ENCODE results near the gene TPST2. TPM values are rescaled to one million over a fixed set of nuclear protein-coding genes. Genes with fewer than 3 reads are reported as not detected.

Gene TPST2
- total RNA-seq, 1 experiment from 2014 or later = 11.8 TPM

- Mint-ChIP-seq H3K27me3 (ENCODE audit: unreplicated experiment) (no peaks in the 10 kb centered on the region), H3K36me3 (ENCODE audit: insufficient read depth, unreplicated experiment) (peaks cover 7% of the 10 kb centered on the region), H3K27ac (ENCODE audit: unreplicated experiment) (no peak overlapping the region), H3K9me3 (ENCODE audit: low read depth, unreplicated experiment) (no peaks in the 10 kb centered on the region), H3K4me1 (ENCODE audit: low read depth, unreplicated experiment) (no peaks in the 10 kb centered on the region), H3K4me3 (ENCODE audit: low read depth, unreplicated experiment) (no peak overlapping the region)
- CTCF ChIA-PET = no interaction called here
- no TSS peak for BruUV-seq (replicated peaks)
- TF ChIP-seq, protein P1, sequence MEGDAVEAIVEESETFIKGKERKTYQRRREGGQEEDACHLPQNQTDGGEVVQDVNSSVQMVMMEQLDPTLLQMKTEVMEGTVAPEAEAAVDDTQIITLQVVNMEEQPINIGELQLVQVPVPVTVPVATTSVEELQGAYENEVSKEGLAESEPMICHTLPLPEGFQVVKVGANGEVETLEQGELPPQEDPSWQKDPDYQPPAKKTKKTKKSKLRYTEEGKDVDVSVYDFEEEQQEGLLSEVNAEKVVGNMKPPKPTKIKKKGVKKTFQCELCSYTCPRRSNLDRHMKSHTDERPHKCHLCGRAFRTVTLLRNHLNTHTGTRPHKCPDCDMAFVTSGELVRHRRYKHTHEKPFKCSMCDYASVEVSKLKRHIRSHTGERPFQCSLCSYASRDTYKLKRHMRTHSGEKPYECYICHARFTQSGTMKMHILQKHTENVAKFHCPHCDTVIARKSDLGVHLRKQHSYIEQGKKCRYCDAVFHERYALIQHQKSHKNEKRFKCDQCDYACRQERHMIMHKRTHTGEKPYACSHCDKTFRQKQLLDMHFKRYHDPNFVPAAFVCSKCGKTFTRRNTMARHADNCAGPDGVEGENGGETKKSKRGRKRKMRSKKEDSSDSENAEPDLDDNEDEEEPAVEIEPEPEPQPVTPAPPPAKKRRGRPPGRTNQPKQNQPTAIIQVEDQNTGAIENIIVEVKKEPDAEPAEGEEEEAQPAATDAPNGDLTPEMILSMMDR (IDR thresholded peaks at IDR 0.05; ENCODE audit: unreplicated experiment) = no peak
- intact Hi-C loops (cut with micrococcal nuclease; ENCODE audit: unreplicated experiment) = no loop called here
- DNase-seq = no peak
Measured at GRCh38 chr22:26522592-26522991, 67.3 kb downstream of the TPST2 start.

DNA sequence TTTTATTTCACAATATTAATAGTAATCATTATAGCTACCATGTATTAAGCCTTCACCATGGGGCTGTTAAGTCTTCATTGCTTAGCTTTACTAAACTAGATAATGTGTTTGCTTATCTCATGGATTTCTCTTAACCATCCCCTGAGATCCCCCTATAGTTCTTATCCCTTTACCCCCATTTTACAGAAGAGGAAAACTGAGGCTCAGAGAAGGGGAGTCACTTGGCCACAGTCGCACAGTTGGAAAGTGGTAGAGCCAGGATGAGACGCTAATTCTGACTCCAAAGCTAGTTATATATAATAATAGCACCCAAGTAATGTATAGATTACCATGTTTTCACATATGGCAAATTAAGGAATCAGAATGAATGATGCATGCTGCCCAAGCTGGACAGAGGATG, 67.9 kb downstream of the TPST2 start:
- CTCF ChIA-PET = no interaction called here
- no peak overlapping the region for H3K4me3 Mint-ChIP-seq (ENCODE audit: low read depth, unreplicated experiment)
- no peaks in the 10 kb centered on the region for H3K27me3 Mint-ChIP-seq (ENCODE audit: unreplicated experiment)
- no peak overlapping the region for H3K27ac Mint-ChIP-seq (ENCODE audit: unreplicated experiment)
- intact Hi-C loops (cut with micrococcal nuclease; ENCODE audit: unreplicated experiment) = no loop called here
- no TSS peak for BruUV-seq (replicated peaks)
- no peaks in the 10 kb centered on the region for H3K9me3 Mint-ChIP-seq (ENCODE audit: low read depth, unreplicated experiment)
- DNase-seq = no peak
- H3K36me3 Mint-ChIP-seq (ENCODE audit: insufficient read depth, unreplicated experiment) = peaks cover 7% of the 10 kb centered on the region
- TF ChIP-seq, protein P1 (IDR thresholded peaks at IDR 0.05; ENCODE audit: unreplicated experiment) = no peak
- no peaks in the 10 kb centered on the region for H3K4me1 Mint-ChIP-seq (ENCODE audit: low read depth, unreplicated experiment)

DNA sequence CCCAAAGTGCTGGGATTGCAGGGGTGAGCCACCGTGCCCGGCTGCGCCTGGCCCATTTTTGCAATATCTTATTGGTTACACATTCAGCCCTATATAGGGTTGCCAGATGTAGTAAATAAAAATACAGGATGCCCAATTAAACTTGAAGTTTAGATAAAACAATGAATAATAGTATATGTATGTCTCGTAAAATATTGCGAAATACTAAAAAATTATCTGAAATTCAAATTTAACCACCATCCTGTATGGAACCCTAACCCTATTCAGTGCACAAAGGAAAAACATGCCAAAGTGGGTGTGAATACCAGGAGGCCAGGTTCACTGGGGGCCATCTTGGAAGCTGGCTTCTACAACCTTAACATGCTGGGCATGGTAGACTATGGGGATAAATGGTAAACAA, 72.5 kb downstream of the TPST2 start:
- CTCF ChIA-PET = no interaction called here
- intact Hi-C loops (cut with micrococcal nuclease; ENCODE audit: unreplicated experiment) = no loop called here
- TF ChIP-seq, protein P1 (IDR thresholded peaks at IDR 0.05; ENCODE audit: unreplicated experiment) = no peak
- H3K4me1 Mint-ChIP-seq (ENCODE audit: low read depth, unreplicated experiment) = peaks cover 13% of the 10 kb centered on the region
- H3K27ac Mint-ChIP-seq (ENCODE audit: unreplicated experiment) = peak overlapping the region; percentile 93
- H3K4me3 Mint-ChIP-seq (ENCODE audit: low read depth, unreplicated experiment) = no peak overlapping the region
- H3K36me3 Mint-ChIP-seq (ENCODE audit: insufficient read depth, unreplicated experiment) = peaks cover 16% of the 10 kb centered on the region
- H3K27me3 Mint-ChIP-seq (ENCODE audit: unreplicated experiment) = no peaks in the 10 kb centered on the region
- no peak for DNase-seq
- H3K9me3 Mint-ChIP-seq (ENCODE audit: low read depth, unreplicated experiment) = no peaks in the 10 kb centered on the region
- no TSS peak for BruUV-seq (replicated peaks)

GRCh38 chr22:26516503-26516902, 73.4 kb downstream of the TPST2 start:
- Mint-ChIP-seq H3K9me3 (ENCODE audit: low read depth, unreplicated experiment) (no peaks in the 10 kb centered on the region), H3K27ac (ENCODE audit: unreplicated experiment) (no peak overlapping the region), H3K4me3 (ENCODE audit: low read depth, unreplicated experiment) (no peak overlapping the region), H3K36me3 (ENCODE audit: insufficient read depth, unreplicated experiment) (peaks cover 26% of the 10 kb centered on the region), H3K27me3 (ENCODE audit: unreplicated experiment) (no peaks in the 10 kb centered on the region), H3K4me1 (ENCODE audit: low read depth, unreplicated experiment) (peaks cover 13% of the 10 kb centered on the region)
- no TSS peak for BruUV-seq (replicated peaks)
- CTCF ChIA-PET = interaction anchor here (0.6 to 0.7 kb wide), 2 partner anchors 38 to 229 kb away, joined by 3 to 4 read pairs; no protein-coding TSS in a partner anchor
- DNase-seq = no peak
- TF ChIP-seq, protein P1 (IDR thresholded peaks at IDR 0.05; ENCODE audit: unreplicated experiment) = no peak
- intact Hi-C loops (cut with micrococcal nuclease; ENCODE audit: unreplicated experiment) = no loop called here

Data from Calu3 (cell line).